Breast epithelium (tissue), 4 donors: ENCODE results near the gene PHC2. TPM values are rescaled to one million over a fixed set of nuclear protein-coding genes. Genes with fewer than 3 reads are reported as not detected.

Experiments
- DNase-seq, 2 donors: peaks; one replicate each; pipeline ENCODE4 v3.0.0-alpha.2; 2019; ENCODE audit warnings: low spot score in 2 of 2
- H3K27ac ChIP-seq, 2 donors: fragments of 200-600 bp; sonication (generic) in 1 of 2; one replicate each; pipeline ENCODE4 v1.5.1; 2016 to 2019; ENCODE audit warnings: mild to moderate bottlenecking in 1 of 2
- H3K27me3 ChIP-seq, 2 donors: fragments of 200-600 bp; sonication (generic) in 1 of 2; one replicate each; pipeline versions ENCODE4 v1.5.1 to v1.6.0; 2017 to 2019; ENCODE audit warnings: control low read depth in 1 of 2, mild to moderate bottlenecking in 1 of 2
- H3K36me3 ChIP-seq: fragments of 200-600 bp; one replicate; pipeline ENCODE4 v1.5.1; 2019
- H3K4me1 ChIP-seq, 2 donors: fragments of 200-600 bp; sonication (generic); one replicate each; pipeline ENCODE4 v1.5.1; 2016 to 2019; ENCODE audit warnings: control low read depth in 1 of 2
- H3K4me3 ChIP-seq, 3 donors: fragments of 200-600 bp; sonication (generic); 1 replicate in 2 of 3; 2 replicates in 1 of 3; pipeline ENCODE4 v1.5.1; 2016 to 2019; ENCODE audit warnings: mild to moderate bottlenecking in 3 of 3, moderate library complexity in 2 of 3
- H3K9me3 ChIP-seq, 2 donors: fragments of 200-600 bp; sonication (generic) in 1 of 2; one replicate each; pipeline ENCODE4 v1.5.1; 2016 to 2019; ENCODE audit warnings: control low read depth in 1 of 2
- CTCF ChIP-seq, 3 donors: fragments of 450-650 bp; IDR thresholded peaks; one replicate each; pipeline ENCODE4 v1.5.1; 2016 to 2017; ENCODE audit warnings: antibody characterized with exemption in 3 of 3, mild to moderate bottlenecking in 3 of 3, moderate library complexity in 3 of 3
- POLR2A ChIP-seq: fragments of 450-650 bp; IDR thresholded peaks from one replicate; pipeline ENCODE4 v1.6.1; 2016; ENCODE audit warnings: antibody characterized with exemption, mild to moderate bottlenecking, moderate library complexity
- POLR2AphosphoS5 ChIP-seq, 3 donors: sonication (generic); formaldehyde crosslinking; IDR thresholded peaks; one replicate each; pipeline ENCODE4 v1.6.1; 2017; ENCODE audit warnings: antibody characterized with exemption in 3 of 3
- intact Hi-C: fragments of 100-400 bp; cut with DNase I; formaldehyde crosslinking; loops from one replicate; pipeline ENCODE4 v1.15.1; 2023; ENCODE audit warnings: low total_unique reads
- total RNA-seq, 3 donors: library from RNA; depleted of rRNA; stranded (reverse); fragments of >200 nt; gene quantifications; one replicate each; pipeline ENCODE4 v1.1.0, GENCODE V29; 2016

The PHC2 gene
- total RNA-seq, 3 donors from 2014 or later, result 103 to 214 (median 134) TPM

GRCh38 chr1:33420870-33421775 lies 9.8 kb downstream of the PHC2 start:
- intact Hi-C loops, result no loop called here
- TF ChIP-seq POLR2AphosphoS5 (IDR thresholded peaks at IDR 0.05) (no peak), POLR2A (no peak), CTCF (IDR thresholded peaks at IDR 0.05) (no peak)
- peaks cover 4 to 7% of the 10 kb centered on the region in 2 donors for H3K9me3 ChIP-seq
- H3K4me3 ChIP-seq, result no peak overlapping the region
- H3K4me1 ChIP-seq, result no peaks in the 10 kb centered on the region
- H3K27ac ChIP-seq, result no peak overlapping the region
- DNase-seq, result no peak
- no peaks in the 10 kb centered on the region for H3K27me3 ChIP-seq
- no peaks in the 10 kb centered on the region for H3K36me3 ChIP-seq

GRCh38 chr1:33418811-33419210 lies 12.1 kb downstream of the PHC2 start:
- Histone ChIP-seq H3K4me3 (no peak overlapping the region), H3K27me3 (no peaks in the 10 kb centered on the region), H3K36me3 (no peaks in the 10 kb centered on the region), H3K27ac (no peak overlapping the region), H3K4me1 (no peaks in the 10 kb centered on the region), H3K9me3 (peaks cover 6 to 14% of the 10 kb centered on the region in 2 donors)
- TF ChIP-seq CTCF (IDR thresholded peaks at IDR 0.05) (no peak), POLR2AphosphoS5 (IDR thresholded peaks at IDR 0.05) (no peak), POLR2A (no peak)
- DNase-seq, result no peak
- intact Hi-C loops, result no loop called here

GRCh38 chr1:33414879-33415278 lies 16.0 kb downstream of the PHC2 start:
- no peak overlapping the region for H3K4me3 ChIP-seq
- intact Hi-C loops, result no loop called here
- no peaks in the 10 kb centered on the region for H3K36me3 ChIP-seq

GRCh38 chr1:33410091-33410701 lies 20.7 kb downstream of the PHC2 start:
- Histone ChIP-seq H3K27ac (no peak overlapping the region), H3K27me3 (no peaks in the 10 kb centered on the region), H3K4me1 (no peaks in the 10 kb centered on the region), H3K36me3 (no peaks in the 10 kb centered on the region), H3K9me3 (no peaks in the 10 kb centered on the region), H3K4me3 (no peak overlapping the region)
- TF ChIP-seq POLR2A (no peak), CTCF (IDR thresholded peaks at IDR 0.05) (no peak), POLR2AphosphoS5 (IDR thresholded peaks at IDR 0.05) (no peak)
- DNase-seq, result no peak
- intact Hi-C loops, result no loop called here

More at GRCh38 chr1:33414879-33415278, 16.0 kb downstream of the PHC2 start:
- H3K9me3 ChIP-seq, result peaks cover 6 to 14% of the 10 kb centered on the region in 2 donors
- no peaks in the 10 kb centered on the region for H3K27me3 ChIP-seq
- no peaks in the 10 kb centered on the region for H3K4me1 ChIP-seq
- no peak overlapping the region for H3K27ac ChIP-seq
- DNase-seq, result no peak
- TF ChIP-seq CTCF (IDR thresholded peaks at IDR 0.05), result no peak
- TF ChIP-seq POLR2A, result no peak
- no peak for TF ChIP-seq POLR2AphosphoS5 (IDR thresholded peaks at IDR 0.05)

- intact Hi-C loops, result no loop called here
- TF ChIP-seq CTCF (IDR thresholded peaks at IDR 0.05) (no peak), POLR2AphosphoS5 (IDR thresholded peaks at IDR 0.05) (no peak), POLR2A (no peak)
- no peaks in the 10 kb centered on the region for H3K36me3 ChIP-seq
- no peaks in the 10 kb centered on the region for H3K27me3 ChIP-seq
- no peak overlapping the region for H3K27ac ChIP-seq
- no peaks in the 10 kb centered on the region for H3K9me3 ChIP-seq
- no peaks in the 10 kb centered on the region for H3K4me1 ChIP-seq
- H3K4me3 ChIP-seq, result no peak overlapping the region
- no peak for DNase-seq
These were observed 22.8 kb downstream of the PHC2 start for GRCh38 chr1:33408093-33408436.
